GM12872 (cell line): ENCODE measurements around the gene HECTD4.

Experiments
- TF ChIP-seq, protein P1 (sequence below): IDR thresholded peaks from 3 replicates; pipeline ENCODE4 v1.5.1; 2011; ENCODE audit warnings: low read depth, mild to moderate bottlenecking, low read length, moderate library complexity; ENCODE audit not compliant: insufficient read depth

The HECTD4 gene

GRCh38 chr12:112285600-112286401, 96.4 kb downstream of the HECTD4 start:
- TF ChIP-seq, protein P1, sequence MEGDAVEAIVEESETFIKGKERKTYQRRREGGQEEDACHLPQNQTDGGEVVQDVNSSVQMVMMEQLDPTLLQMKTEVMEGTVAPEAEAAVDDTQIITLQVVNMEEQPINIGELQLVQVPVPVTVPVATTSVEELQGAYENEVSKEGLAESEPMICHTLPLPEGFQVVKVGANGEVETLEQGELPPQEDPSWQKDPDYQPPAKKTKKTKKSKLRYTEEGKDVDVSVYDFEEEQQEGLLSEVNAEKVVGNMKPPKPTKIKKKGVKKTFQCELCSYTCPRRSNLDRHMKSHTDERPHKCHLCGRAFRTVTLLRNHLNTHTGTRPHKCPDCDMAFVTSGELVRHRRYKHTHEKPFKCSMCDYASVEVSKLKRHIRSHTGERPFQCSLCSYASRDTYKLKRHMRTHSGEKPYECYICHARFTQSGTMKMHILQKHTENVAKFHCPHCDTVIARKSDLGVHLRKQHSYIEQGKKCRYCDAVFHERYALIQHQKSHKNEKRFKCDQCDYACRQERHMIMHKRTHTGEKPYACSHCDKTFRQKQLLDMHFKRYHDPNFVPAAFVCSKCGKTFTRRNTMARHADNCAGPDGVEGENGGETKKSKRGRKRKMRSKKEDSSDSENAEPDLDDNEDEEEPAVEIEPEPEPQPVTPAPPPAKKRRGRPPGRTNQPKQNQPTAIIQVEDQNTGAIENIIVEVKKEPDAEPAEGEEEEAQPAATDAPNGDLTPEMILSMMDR: no peak

DNA sequence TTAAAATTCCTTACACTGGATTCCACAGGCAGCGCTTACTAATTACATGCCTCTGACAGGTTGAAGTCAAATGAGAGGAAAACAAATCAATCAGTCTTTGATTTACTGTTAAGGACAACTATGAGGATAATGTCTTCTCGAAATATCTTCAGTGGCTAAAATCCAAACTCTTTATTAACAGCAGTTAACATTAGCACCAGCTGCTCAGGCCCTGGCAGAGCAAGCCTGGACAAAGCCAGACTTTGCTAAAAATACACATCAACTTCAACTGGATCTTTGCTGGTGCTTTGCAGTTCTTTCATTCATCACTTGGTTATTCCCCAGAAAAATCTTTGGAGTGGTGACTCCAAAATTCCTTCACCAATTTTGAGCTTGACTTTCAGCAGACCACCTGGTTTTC, 98.7 kb downstream of the HECTD4 start:
- TF ChIP-seq, protein P1: no peak

DNA sequence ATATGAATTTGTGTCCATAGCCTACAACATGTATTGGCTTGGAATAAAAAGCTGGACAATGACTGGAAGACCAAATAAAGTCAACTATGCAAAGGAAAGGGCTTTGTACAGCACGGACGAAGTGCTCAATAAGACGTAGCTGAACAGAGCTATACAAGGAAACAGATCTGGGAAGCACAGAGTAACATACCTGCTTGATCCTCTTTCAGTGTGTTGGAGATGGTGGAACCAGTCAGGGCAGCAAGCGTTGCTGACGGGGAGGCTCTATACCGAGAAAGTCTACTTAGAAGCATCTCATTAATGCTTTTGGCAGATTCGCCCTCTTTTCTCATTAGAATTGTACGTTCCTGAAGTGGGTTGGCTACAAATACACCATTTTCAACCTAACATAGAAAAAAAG, 99.3 kb downstream of the HECTD4 start:
- TF ChIP-seq, protein P1: no peak

- TF ChIP-seq, protein P1: no peak
Measured at GRCh38 chr12:112275836-112276235, 106.4 kb downstream of the HECTD4 start.

- TF ChIP-seq, protein P1: no peak
Measured at GRCh38 chr12:112275207-112275606, 107.0 kb downstream of the HECTD4 start.

GRCh38 chr12:112270673-112271072, 111.6 kb downstream of the HECTD4 start:
- TF ChIP-seq, protein P1: no peak

DNA sequence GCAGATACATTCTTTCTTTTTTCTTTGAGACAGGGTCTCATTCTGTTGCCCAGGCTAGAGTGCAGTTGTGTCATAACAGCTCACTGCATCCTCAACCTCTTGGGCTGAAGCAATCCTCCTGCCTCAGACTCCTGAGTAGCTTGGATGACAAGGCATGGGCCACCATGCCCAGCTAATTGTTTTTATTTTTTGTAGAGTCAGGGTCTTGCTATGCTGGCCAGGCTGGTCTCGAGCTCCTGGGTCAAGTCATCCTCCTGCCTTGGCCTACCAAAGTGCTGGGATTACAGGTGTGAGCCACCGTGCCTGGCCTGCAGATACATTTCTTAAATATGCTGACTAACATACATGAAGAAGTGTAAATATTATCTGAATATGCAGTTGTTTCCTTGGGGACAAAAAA, 115.8 kb downstream of the HECTD4 start:
- TF ChIP-seq, protein P1: no peak
